ENCODE measurements around the gene ZNF837.

The ZNF837 gene

GRCh38 chr19:58318297-58318696, 62.5 kb downstream of the ZNF837 start:
- no peak for DNase-seq (ENCODE audit: low read depth, low spot score)

All from ELF-1 (cell line).